DOHH2 (cell line): ENCODE data around the gene SCRG1.

ENCODE experiments used
- H3F3A ChIP-seq: fragments of 200-600 bp; sonication (generic), shearing (Covaris generic); 2 replicates; pipeline ENCODE4 v1.6.0; 2016; ENCODE audit warnings: antibody characterized with exemption, mild to moderate bottlenecking; ENCODE audit not compliant: control insufficient read depth, insufficient read depth
- H3K27ac ChIP-seq: fragments of 200-600 bp; sonication (generic); 2 replicates; pipeline ENCODE4 v1.5.1; 2014; ENCODE audit warnings: low read depth, mild to moderate bottlenecking, low read length, moderate library complexity
- H3K27me3 ChIP-seq: fragments of 200-600 bp; sonication (generic); 2 replicates; pipeline ENCODE4 v1.6.1; 2014; ENCODE audit warnings: mild to moderate bottlenecking, low read length, mixed read lengths; ENCODE audit not compliant: control insufficient read depth
- H3K36me3 ChIP-seq: fragments of 200-600 bp; sonication (generic); 2 replicates; pipeline ENCODE4 v1.6.1; 2014; ENCODE audit warnings: mild to moderate bottlenecking, low read length, moderate library complexity, mixed read lengths; ENCODE audit not compliant: control insufficient read depth
- H3K4me1 ChIP-seq: fragments of 200-600 bp; sonication (generic); 2 replicates; pipeline ENCODE4 v1.6.1; 2014; ENCODE audit warnings: mild to moderate bottlenecking, low read length, mixed read lengths; ENCODE audit not compliant: control insufficient read depth
- H3K4me2 ChIP-seq: fragments of 200-600 bp; sonication (generic); 2 replicates; pipeline ENCODE4 v1.6.0; 2014; ENCODE audit warnings: mild to moderate bottlenecking, low read length, moderate library complexity
- H3K4me3 ChIP-seq: fragments of 200-600 bp; sonication (generic); 2 replicates; pipeline ENCODE4 v1.5.1; 2014; ENCODE audit warnings: mild to moderate bottlenecking, low read length, mixed read lengths
- H3K79me2 ChIP-seq: fragments of 200-600 bp; sonication (generic); 2 replicates; pipeline ENCODE4 v1.6.1; 2014; ENCODE audit warnings: mild to moderate bottlenecking, low read length, mixed read lengths; ENCODE audit not compliant: control insufficient read depth
- H3K9me2 ChIP-seq: fragments of 200-600 bp; sonication (generic); replicated peaks from 2 replicates; pipeline ENCODE4 v1.6.1; 2014; ENCODE audit warnings: mild to moderate bottlenecking, low read length, mixed read lengths; ENCODE audit not compliant: control insufficient read depth
- H3K9me3 ChIP-seq: fragments of 200-600 bp; sonication (generic); 2 replicates; pipeline ENCODE4 v1.6.1; 2014; ENCODE audit warnings: antibody characterized with exemption, low read length, mixed read lengths; ENCODE audit not compliant: control insufficient read depth, insufficient read depth
- H4K20me1 ChIP-seq: fragments of 200-600 bp; sonication (generic); 2 replicates; pipeline ENCODE4 v1.6.0; 2014; ENCODE audit warnings: low read depth, mild to moderate bottlenecking, antibody characterized with exemption, low read length, moderate library complexity; ENCODE audit not compliant: control insufficient read depth, insufficient read depth
- CTCF ChIP-seq: fragments of 200-600 bp; sonication (generic); IDR thresholded peaks from one replicate; pipeline ENCODE4 v1.5.1; 2014; ENCODE audit warnings: antibody characterized with exemption, mild to moderate bottlenecking, low read depth, low read length; ENCODE audit not compliant: poor library complexity, severe bottlenecking
- EZH2phosphoT487 ChIP-seq: fragments of 200-600 bp; sonication (generic); IDR thresholded peaks from 2 replicates; pipeline ENCODE4 v1.6.1; 2017; ENCODE audit warnings: borderline replicate concordance, mild to moderate bottlenecking, antibody characterized with exemption, low read length, moderate library complexity, mixed read lengths

Gene SCRG1

GRCh38 chr4:173398779-173399415, at the start of gene SCRG1:
SCRG1 (minus strand) TSS chr4:173399116; CDS start chr4:173391414, 7,702 bp downstream.
- TF ChIP-seq CTCF: no peak
- no peak for TF ChIP-seq EZH2phosphoT487
- no peaks in the 10 kb centered on the region for H3K9me2 ChIP-seq

GRCh38 chr4:173448103-173448502, 49.2 kb upstream of the SCRG1 start:
- Histone ChIP-seq H3K36me3 (no peaks in the 10 kb centered on the region), H3K4me3 (0 out of 2 replicates have a peak overlapping the region, but pooled peaks have one; percentile 60), H3K9me2 (no peaks in the 10 kb centered on the region; the same call in 1 of the 2 replicates), H3K4me1 (peaks cover 43% of the 10 kb centered on the region), H3K27me3 (no peaks in the 10 kb centered on the region), H3F3A (no peaks in the 10 kb centered on the region), H3K4me2 (peak overlapping the region; percentile 69), H3K79me2 (no peaks in the 10 kb centered on the region), H3K9me3 (no peaks in the 10 kb centered on the region), H4K20me1 (no peaks in the 10 kb centered on the region), H3K27ac (no peak overlapping the region)
- TF ChIP-seq EZH2phosphoT487: no peak
- TF ChIP-seq CTCF: no peak

More at GRCh38 chr4:173398779-173399415, at the start of gene SCRG1:
- Histone ChIP-seq H4K20me1 (no peaks in the 10 kb centered on the region), H3K9me3 (no peaks in the 10 kb centered on the region), H3K4me2 (no peak within 1 kb of the TSS), H3F3A (no peaks in the 10 kb centered on the region), H3K27ac (no peak within 1 kb of the TSS), H3K27me3 (no peaks in the 10 kb centered on the region), H3K36me3 (no peaks in the 10 kb centered on the region), H3K4me3 (no peak within 1 kb of the TSS), H3K4me1 (no peaks in the 10 kb centered on the region), H3K79me2 (no peaks in the 10 kb centered on the region)

DNA sequence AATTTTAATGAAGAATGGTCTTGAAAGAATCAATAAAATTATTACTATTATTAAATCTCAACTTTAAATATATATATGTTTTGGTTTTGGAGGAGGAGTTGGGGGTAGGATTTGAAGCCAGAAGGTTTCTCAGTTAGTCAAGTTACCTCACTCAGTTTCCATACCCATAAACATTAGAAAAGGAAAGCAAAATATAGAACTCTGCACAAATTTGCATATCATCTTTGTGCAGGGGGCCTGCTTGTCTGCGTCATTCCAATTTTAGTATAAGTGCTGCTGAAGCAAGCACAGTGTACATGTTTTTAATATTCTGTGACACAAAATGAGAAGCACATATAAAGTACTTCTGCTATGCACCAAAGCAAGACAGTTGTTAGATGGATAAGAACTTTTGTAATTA, 47.5 kb upstream of the SCRG1 start:
- Histone ChIP-seq H3K4me3 (peak overlapping the region; percentile 60), H3K4me2 (peak overlapping the region; percentile 69), H3K27me3 (no peaks in the 10 kb centered on the region), H4K20me1 (no peaks in the 10 kb centered on the region), H3K79me2 (no peaks in the 10 kb centered on the region), H3K36me3 (no peaks in the 10 kb centered on the region), H3K9me2 (no peaks in the 10 kb centered on the region; the same call in 1 of the 2 replicates), H3K4me1 (peaks cover 43% of the 10 kb centered on the region), H3K9me3 (no peaks in the 10 kb centered on the region), H3K27ac (peak overlapping the region; percentile 66), H3F3A (no peaks in the 10 kb centered on the region)
- TF ChIP-seq EZH2phosphoT487: no peak
- TF ChIP-seq CTCF: no peak
